ENCODE results near the gene TLE7.

Gene TLE7

GRCh38 chr16:71412270-71413160, 29.3 kb downstream of the TLE7 start:
- peak; percentile 38 for DNase-seq

- no peak for DNase-seq
These were observed 31.7 kb downstream of the TLE7 start for GRCh38 chr16:71410146-71410545.

- DNase-seq = no peak
These were observed 32.7 kb downstream of the TLE7 start for GRCh38 chr16:71409011-71409775.

- no peak for DNase-seq
These were observed 33.3 kb downstream of the TLE7 start for GRCh38 chr16:71408536-71408935.

GRCh38 chr16:71407731-71408130, 34.1 kb downstream of the TLE7 start:
- no peak for DNase-seq

GRCh38 chr16:71406724-71407123, 35.1 kb downstream of the TLE7 start:
- DNase-seq = no peak

- DNase-seq = no peak
These were observed 35.5 kb downstream of the TLE7 start for GRCh38 chr16:71406316-71406715.

GRCh38 chr16:71404364-71404763, 37.5 kb downstream of the TLE7 start:
- no peak for DNase-seq

- no peak for DNase-seq
These were observed 39.2 kb downstream of the TLE7 start for GRCh38 chr16:71402674-71403073.

- DNase-seq = no peak
These were observed 39.8 kb downstream of the TLE7 start for GRCh38 chr16:71402007-71402406.

- DNase-seq = no peak
These were observed 41.9 kb downstream of the TLE7 start for GRCh38 chr16:71399801-71400563.

- no peak for DNase-seq
These were observed 45.3 kb downstream of the TLE7 start for GRCh38 chr16:71396594-71396993.

GRCh38 chr16:71389330-71389729, 52.5 kb downstream of the TLE7 start:
- DNase-seq = no peak

- no peak for DNase-seq
These were observed 54.6 kb downstream of the TLE7 start for GRCh38 chr16:71387045-71387871.

GRCh38 chr16:71384073-71384724, 57.7 kb downstream of the TLE7 start:
- DNase-seq = no peak

GRCh38 chr16:71383054-71383773, 58.6 kb downstream of the TLE7 start:
- DNase-seq = no peak

- no peak for DNase-seq
These were observed 61.0 kb downstream of the TLE7 start for GRCh38 chr16:71380831-71381230.

Measured in CD4-positive, alpha-beta T cell treated with Interferon gamma for 1 hour (primary cell).